Measurements from ENCODE around the gene UST. TPM values are rescaled to one million over a fixed set of nuclear protein-coding genes. Genes with fewer than 3 reads are reported as not detected.
A peak's percentile ranks its signal among the peaks of the same experiment; 100 is the strongest.

Gene UST
- total and polyA plus RNA-seq, 2 of the 8 experiments (the other 6 are each of a cell fraction or from before 2014, with no cell fraction given) = 13.5 to 34.5 TPM

GRCh38 chr6:148854096-148854495, 107.3 kb downstream of the UST start:
- Histone ChIP-seq H3K27me3 (replicated peaks in 1 of 4; ENCODE audit: control insufficient read depth in 3 of 4, extremely low read depth in 1 of 4, insufficient read depth in 3 of 4, low read length in 3 of 4) (no peaks in the 10 kb centered on the region), H3K18ac (ENCODE audit: extremely low read depth, low read length) (no peak overlapping the region), H3K27ac (ENCODE audit: low read depth, low read length) (no peak overlapping the region), H4K20me1 (replicated peaks in 1 of 2; ENCODE audit: control insufficient read depth in 1 of 2, insufficient read depth in 2 of 2, low read length in 2 of 2) (peaks cover 3 to 6% of the 10 kb centered on the region in 2 experiments), H3K4me2 (ENCODE audit: insufficient read depth in 1 of 2, low read depth in 2 of 2, low read length in 2 of 2) (no peak overlapping the region; a peak in 1 of 4 replicates), H4K8ac (ENCODE audit: extremely low read depth, insufficient read depth, low read length) (no peak overlapping the region), H2AK5ac (ENCODE audit: low read depth, low read length) (no peak overlapping the region; the same call in 1 of the 2 replicates), H3K23ac (ENCODE audit: insufficient read length) (no peak overlapping the region), H2BK5ac (ENCODE audit: low read depth, low read length) (no peak overlapping the region), H3K9me3 (ENCODE audit: insufficient read depth in 2 of 2, low read depth in 1 of 2, low read length in 1 of 2) (no peaks in the 10 kb centered on the region), H4K91ac (replicated peaks; ENCODE audit: insufficient read length, low read length) (no peak overlapping the region), H3K4ac (replicated peaks; ENCODE audit: insufficient read length, low read depth, low read length) (no peak overlapping the region), H4K5ac (ENCODE audit: insufficient read length, low read depth, low read length) (no peak overlapping the region), H3K4me1 (replicated peaks in 1 of 4; ENCODE audit: control insufficient read depth in 3 of 4, insufficient read depth in 4 of 4, low read length in 3 of 4) (peaks cover 9 to 19% (median 15%) of the 10 kb centered on the region in 4 experiments; a peak in 5 of 7 replicates), H2AFZ (ENCODE audit: low read length) (no peak overlapping the region), H2BK20ac (ENCODE audit: low read length) (no peak overlapping the region), H3K4me3 (ENCODE audit: extremely low read depth in 1 of 4, insufficient read depth in 2 of 4, low read depth in 3 of 4, low read length in 4 of 4) (no peak overlapping the region), H3K79me1 (ENCODE audit: low read depth, low read length) (peaks cover 12% of the 10 kb centered on the region), H3K9ac (replicated peaks in 1 of 4; ENCODE audit: extremely low read depth in 1 of 4, low read depth in 3 of 4, low read length in 3 of 4) (no peak overlapping the region), H3K14ac (ENCODE audit: insufficient read length) (no peak overlapping the region), H3K23me2 (ENCODE audit: low read depth, low read length) (no peaks in the 10 kb centered on the region), H3K56ac (replicated peaks; ENCODE audit: insufficient read length, low read depth, low read length) (no peak overlapping the region), H2BK12ac (ENCODE audit: low read depth, low read length) (peak overlapping the region; percentile 85; the same call in 1 of the 2 replicates), H2BK120ac (replicated peaks; ENCODE audit: low read depth, low read length) (no peak overlapping the region), H3K36me3 (ENCODE audit: control insufficient read depth in 2 of 4, insufficient read depth in 4 of 4, low read length in 3 of 4) (no peaks in the 10 kb centered on the region), H3K79me2 (ENCODE audit: control insufficient read depth in 1 of 2, insufficient read depth in 2 of 2, low read length in 2 of 2) (peaks cover 9 to 88% of the 10 kb centered on the region in 2 experiments), H2BK15ac (ENCODE audit: low read length) (no peak overlapping the region)
- ChIA-PET CTCF (ENCODE audit: partially characterized antibody) (interaction anchor here (1.0 kb wide), 1 partner anchor 10 kb away, joined by 3 read pairs; no protein-coding TSS in a partner anchor), POLR2A (ENCODE audit: partially characterized antibody) (interaction anchor here (1.3 to 1.8 kb wide), 3 partner anchors 9 to 14 kb away, joined by 3 to 4 read pairs (median 4); no protein-coding TSS in a partner anchor)
- WGBS, 2 experiments (ENCODE audit: extremely low coverage in 1 of 2, insufficient coverage in 1 of 2, insufficient read length in 1 of 2, insufficient replicate concordance in 2 of 2, low coverage in 1 of 2, low lambda C conversion rate in 2 of 2, missing lambda C conversion rate in 1 of 2) = 91% methylated on average over 5 of the region's 5 CpGs; no CpG with 5 or more reads in 1 of the 2 experiments
- TF ChIP-seq RXRA (IDR thresholded peaks at IDR 0.05; ENCODE audit: insufficient read depth, low read depth, low read length) (no peak), RFX5 (IDR thresholded peaks at IDR 0.05; ENCODE audit: borderline replicate concordance, low read depth, low read length) (no peak), TEAD4 (IDR thresholded peaks at IDR 0.05; ENCODE audit: low read depth, low read length) (no peak), BACH1 (IDR thresholded peaks at IDR 0.05; ENCODE audit: low read length) (no peak), CEBPB (IDR thresholded peaks at IDR 0.05; ENCODE audit: low read depth, low read length) (no peak), EZH2 (IDR thresholded peaks at IDR 0.05; ENCODE audit: low read depth, low read length, severe bottlenecking) (no peak), TBP (IDR thresholded peaks at IDR 0.05; ENCODE audit: low read depth, low read length) (no peak)
- no peak for FAIRE-seq
- DNase-seq (ENCODE audit: low read depth in 1 of 2, low spot score in 2 of 2) = no peak

All from H1 (cell line).